HEK293 (cell line): ENCODE measurements around the gene IGF2R.

Experiments
- CTCF ChIA-PET: fragments of 350-600 bp; formaldehyde crosslinking; extraction: SDS; loops from one replicate; lab custom pipeline; 2021; ENCODE audit warnings: antibody characterized with exemption; lab: Yijun Ruan, JAX
- POLR2A ChIA-PET: fragments of 300-600 bp; formaldehyde crosslinking; extraction: SDS; loops from one replicate; lab custom pipeline; 2020; ENCODE audit warnings: antibody characterized with exemption, inconsistent platforms; lab: Yijun Ruan, JAX
- H3K27ac ChIP-seq: fragments of 200-500 bp; sonication (Bioruptor generic); 2 replicates; pipeline ENCODE4 v1.5.1; 2014; ENCODE audit warnings: low read depth, low read length, control low read depth, inconsistent platforms; ENCODE audit errors: extremely low read depth
- H3K36me3 ChIP-seq, 2 experiments: fragments of 200-500 bp in 1 of 2; sonication (Bioruptor generic) in 1 of 2; 1 replicate in 1 of 2; 2 replicates in 1 of 2; pipeline ENCODE4 v1.5.1; 2014 to 2017; ENCODE audit warnings: inconsistent platforms in 2 of 2, low read length in 2 of 2; ENCODE audit not compliant: control insufficient read depth in 2 of 2, insufficient read depth in 1 of 2
- H3K4me1 ChIP-seq: fragments of 200-500 bp; sonication (Bioruptor generic); 2 replicates; pipeline ENCODE4 v1.5.1; 2014; ENCODE audit warnings: mild to moderate bottlenecking, low read length, inconsistent platforms; ENCODE audit not compliant: control insufficient read depth, insufficient read depth
- H3K4me3 ChIP-seq: 2 replicates; pipeline ENCODE4 v1.5.1; 2011; ENCODE audit warnings: low read depth, mild to moderate bottlenecking, control low read depth, low read length, moderate library complexity
- H3K9me3 ChIP-seq: fragments of 200-500 bp; sonication (Bioruptor generic); 2 replicates; pipeline ENCODE4 v1.5.1; 2014; ENCODE audit warnings: low read depth, low read length, inconsistent platforms; ENCODE audit not compliant: control insufficient read depth, insufficient read depth
- ELK4 ChIP-seq: IDR thresholded peaks from 2 replicates; pipeline ENCODE4 v1.6.1; 2011; ENCODE audit warnings: mild to moderate bottlenecking, low read depth, low read length, borderline replicate concordance
- GLI2 ChIP-seq: fragments of 450-650 bp; formaldehyde crosslinking; IDR thresholded peaks from 2 replicates; pipeline ENCODE4; 2017; ENCODE audit warnings: missing biosample characterization, missing genetic modification characterization, low read depth, borderline replicate concordance
- GLIS1 ChIP-seq: fragments of 450-650 bp; formaldehyde crosslinking; IDR thresholded peaks from 2 replicates; pipeline ENCODE4 v1.5.1; 2016; ENCODE audit warnings: missing biosample characterization, missing genetic modification characterization
- GLIS2 ChIP-seq: fragments of 450-650 bp; formaldehyde crosslinking; IDR thresholded peaks from 2 replicates; pipeline ENCODE4 v1.5.1; 2016; ENCODE audit warnings: missing biosample characterization, missing genetic modification characterization
- HIC1 ChIP-seq: fragments of 450-650 bp; formaldehyde crosslinking; IDR thresholded peaks from 2 replicates; pipeline ENCODE4 v1.5.1; 2016; ENCODE audit warnings: missing biosample characterization, missing genetic modification characterization
- KLF1 ChIP-seq: fragments of 450-650 bp; formaldehyde crosslinking; IDR thresholded peaks from 2 replicates; pipeline ENCODE4 v1.5.1; 2016; ENCODE audit warnings: missing biosample characterization, missing genetic modification characterization
- PRDM6 ChIP-seq: fragments of 450-650 bp; formaldehyde crosslinking; IDR thresholded peaks from 2 replicates; pipeline ENCODE4 v1.5.1; 2017; ENCODE audit warnings: missing biosample characterization, missing genetic modification characterization
- SP2 ChIP-seq: fragments of 450-650 bp; formaldehyde crosslinking; IDR thresholded peaks from 2 replicates; pipeline ENCODE4 v1.5.1; 2016; ENCODE audit warnings: missing biosample characterization, missing genetic modification characterization
- WT1 ChIP-seq: fragments of 450-650 bp; formaldehyde crosslinking; IDR thresholded peaks from 2 replicates; pipeline ENCODE4 v1.5.1; 2016; ENCODE audit warnings: missing biosample characterization, missing genetic modification characterization
- ZBTB8A ChIP-seq: fragments of 450-650 bp; formaldehyde crosslinking; IDR thresholded peaks from 2 replicates; pipeline ENCODE4 v1.5.1; 2016; ENCODE audit warnings: missing biosample characterization, missing genetic modification characterization
- ZFP69B ChIP-seq: fragments of 450-650 bp; formaldehyde crosslinking; IDR thresholded peaks from 2 replicates; pipeline ENCODE4 v1.5.1; 2016; ENCODE audit warnings: missing biosample characterization, missing genetic modification characterization
- ZNF148 ChIP-seq: fragments of 450-650 bp; formaldehyde crosslinking; IDR thresholded peaks from 2 replicates; pipeline ENCODE4 v1.5.0; 2017; ENCODE audit warnings: missing biosample characterization, missing genetic modification characterization, borderline replicate concordance
- ZNF155 ChIP-seq: fragments of 450-650 bp; formaldehyde crosslinking; IDR thresholded peaks from 2 replicates; pipeline ENCODE4 v1.5.1; 2016; ENCODE audit warnings: missing biosample characterization, missing genetic modification characterization
- ZNF169 ChIP-seq: fragments of 450-650 bp; formaldehyde crosslinking; IDR thresholded peaks from 2 replicates; pipeline ENCODE4 v1.5.1; 2016; ENCODE audit warnings: missing biosample characterization, missing genetic modification characterization
- ZNF214 ChIP-seq: fragments of 450-650 bp; formaldehyde crosslinking; IDR thresholded peaks from 2 replicates; pipeline ENCODE4 v1.5.1; 2017; ENCODE audit warnings: missing biosample characterization, mild to moderate bottlenecking, missing genetic modification characterization, borderline replicate concordance
- ZNF223 ChIP-seq: fragments of 450-650 bp; formaldehyde crosslinking; IDR thresholded peaks from 2 replicates; pipeline ENCODE4 v1.5.1; 2016; ENCODE audit warnings: missing biosample characterization, missing genetic modification characterization
- ZNF311 ChIP-seq: fragments of 450-650 bp; formaldehyde crosslinking; IDR thresholded peaks from 2 replicates; pipeline ENCODE4 v1.5.1; 2017; ENCODE audit warnings: missing biosample characterization, missing genetic modification characterization, borderline replicate concordance
- ZNF488 ChIP-seq: fragments of 450-650 bp; formaldehyde crosslinking; IDR thresholded peaks from 2 replicates; pipeline ENCODE4 v1.5.1; 2016; ENCODE audit warnings: missing biosample characterization, missing genetic modification characterization
- ZNF514 ChIP-seq: fragments of 450-650 bp; formaldehyde crosslinking; IDR thresholded peaks from 2 replicates; pipeline ENCODE4 v1.5.1; 2016; ENCODE audit warnings: missing biosample characterization, missing genetic modification characterization
- ZNF521 ChIP-seq: fragments of 450-650 bp; formaldehyde crosslinking; IDR thresholded peaks from 2 replicates; pipeline ENCODE4 v1.5.1; 2017; ENCODE audit warnings: missing biosample characterization, mild to moderate bottlenecking, missing genetic modification characterization
- ZNF548 ChIP-seq: fragments of 450-650 bp; formaldehyde crosslinking; IDR thresholded peaks from 2 replicates; pipeline ENCODE4 v1.5.1; 2016; ENCODE audit warnings: missing biosample characterization, missing genetic modification characterization
- ZNF560 ChIP-seq: fragments of 450-650 bp; formaldehyde crosslinking; IDR thresholded peaks from 2 replicates; pipeline ENCODE4 v1.5.1; 2017; ENCODE audit warnings: missing biosample characterization, missing genetic modification characterization, borderline replicate concordance
- ZNF777 ChIP-seq: fragments of 450-650 bp; formaldehyde crosslinking; IDR thresholded peaks from 2 replicates; pipeline ENCODE4 v1.5.1; 2017; ENCODE audit warnings: missing biosample characterization, missing genetic modification characterization, borderline replicate concordance
- ZSCAN30 ChIP-seq: fragments of 450-650 bp; IDR thresholded peaks from 2 replicates; pipeline ENCODE4 v1.5.1; 2018; ENCODE audit warnings: missing biosample characterization, mild to moderate bottlenecking, missing genetic modification characterization, moderate library complexity

The IGF2R gene

GRCh38 chr6:159946912-159947311, 22.0 kb upstream of the IGF2R start (continued):
- TF ChIP-seq ZNF223 (tag by site-specific recombination): no peak
- no peak for TF ChIP-seq ZFP69B (tag by site-specific recombination)
- no peak for TF ChIP-seq KLF1 (tag by site-specific recombination)
- no peak for TF ChIP-seq GLIS1 (tag by site-specific recombination)

- no peaks in the 10 kb centered on the region for H3K36me3 ChIP-seq
- no peak overlapping the region for H3K27ac ChIP-seq
- ChIA-PET POLR2A (no interaction called here), CTCF (interaction anchor here (0.6 kb wide), 2 partner anchors 20 to 83 kb away, joined by 3 to 4 read pairs; no protein-coding TSS in a partner anchor)
- TF ChIP-seq ZNF514 (no peak), ZNF548 (no peak), ELK4 (no peak), ZNF169 (tag by site-specific recombination) (no peak), ZNF521 (tag by site-specific recombination) (no peak), ZNF488 (no peak), ZNF223 (tag by site-specific recombination) (no peak), ZNF148 (tag by site-specific recombination) (no peak), ZNF155 (tag by site-specific recombination) (no peak), ZBTB8A (tag by site-specific recombination) (no peak), ZNF777 (tag by site-specific recombination) (no peak), PRDM6 (tag by site-specific recombination) (no peak), ZNF214 (no peak), WT1 (tag by site-specific recombination) (no peak), GLI2 (tag by site-specific recombination) (no peak), SP2 (no peak)
- H3K4me3 ChIP-seq: no peak overlapping the region
- no peaks in the 10 kb centered on the region for H3K9me3 ChIP-seq
- no peaks in the 10 kb centered on the region for H3K4me1 ChIP-seq
Measured at GRCh38 chr6:159948199-159948598, 20.7 kb upstream of the IGF2R start.

GRCh38 chr6:159951772-159952171, 17.1 kb upstream of the IGF2R start:
- Histone ChIP-seq H3K9me3 (no peaks in the 10 kb centered on the region), H3K27ac (no peak overlapping the region), H3K4me3 (no peak overlapping the region), H3K36me3 (no peaks in the 10 kb centered on the region), H3K4me1 (no peaks in the 10 kb centered on the region)
- CTCF ChIA-PET: interaction anchor here (0.5 to 1.3 kb wide), 3 partner anchors 11 to 19 kb away, joined by 3 to 4 read pairs (median 4); no protein-coding TSS in a partner anchor
- POLR2A ChIA-PET: no interaction called here
- TF ChIP-seq GLIS2 (tag by site-specific recombination): no peak
- no peak for TF ChIP-seq HIC1 (tag by site-specific recombination)
- TF ChIP-seq ZSCAN30 (tag by site-specific recombination): no peak
- no peak for TF ChIP-seq ZNF560 (tag by site-specific recombination)
- TF ChIP-seq ZNF311 (tag by site-specific recombination): no peak
